NB4 (cell line): ENCODE results near the gene PPIB.

ENCODE experiments used
- CTCF ChIP-seq: IDR thresholded peaks from one replicate; pipeline ENCODE4 v1.5.1; 2012; ENCODE audit warnings: low read depth, low read length
- POLR2A ChIP-seq: IDR thresholded peaks from 2 replicates; pipeline ENCODE4 v1.6.1; 2011; ENCODE audit warnings: mild to moderate bottlenecking; ENCODE audit not compliant: insufficient read length; ENCODE audit errors: extremely low read depth
- TF ChIP-seq, protein P1 (sequence below): IDR thresholded peaks from 2 replicates; pipeline ENCODE4 v1.6.1; 2011; ENCODE audit warnings: low read depth, low read length

DNA sequence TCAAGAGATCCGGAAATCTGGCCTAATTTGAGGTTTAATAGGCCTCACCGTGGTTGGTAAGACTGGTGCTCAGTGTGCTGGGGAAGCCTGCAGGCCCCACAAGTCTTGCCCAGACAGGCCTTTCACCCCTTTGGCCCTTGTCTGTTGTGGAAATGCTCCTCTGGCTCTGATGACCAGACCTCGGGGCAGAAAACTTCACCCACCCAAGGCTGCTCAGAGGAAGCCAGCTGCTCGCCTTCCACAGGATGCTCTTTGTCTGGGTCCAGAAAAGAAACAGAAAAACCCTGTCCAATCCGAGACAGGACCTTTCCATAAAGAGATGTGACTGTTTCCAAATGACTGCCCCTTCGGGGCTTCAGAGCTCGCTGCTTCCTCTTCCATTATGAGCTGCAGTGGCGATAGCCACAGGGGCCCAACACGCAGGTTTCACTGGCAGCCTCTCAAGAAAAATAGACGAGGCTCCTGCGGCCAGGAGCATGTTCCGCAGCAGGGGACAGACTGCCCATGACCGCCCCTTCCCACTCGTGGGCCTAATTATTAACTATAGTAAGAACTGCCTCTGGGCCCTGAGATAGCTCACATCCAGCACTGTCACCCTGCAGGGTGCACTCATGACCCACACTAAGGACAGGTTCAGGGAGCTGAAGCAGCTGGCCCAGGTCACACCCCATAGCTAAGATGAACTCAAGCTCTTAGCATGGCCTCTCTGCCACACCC, 18.1 kb downstream of the PPIB start:
- TF ChIP-seq CTCF (no peak), POLR2A (no peak)
- TF ChIP-seq, protein P1, sequence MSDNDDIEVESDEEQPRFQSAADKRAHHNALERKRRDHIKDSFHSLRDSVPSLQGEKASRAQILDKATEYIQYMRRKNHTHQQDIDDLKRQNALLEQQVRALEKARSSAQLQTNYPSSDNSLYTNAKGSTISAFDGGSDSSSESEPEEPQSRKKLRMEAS: no peak
